ENCODE data around the gene HSPA12B. TPM values are rescaled to one million over a fixed set of nuclear protein-coding genes. Genes with fewer than 3 reads are reported as not detected.

The HSPA12B gene
- total and polyA plus RNA-seq, 2 donors: 1.5 to 2.3 TPM

GRCh38 chr20:3777716-3778629, 45.5 kb downstream of the HSPA12B start:
- Histone ChIP-seq H3K36me3 (ENCODE audit: control insufficient read depth in 2 of 2, insufficient read depth in 2 of 2, low read length in 1 of 2) (no peaks in the 10 kb centered on the region), H3K27ac (ENCODE audit: low read depth in 1 of 2, low read length in 1 of 2) (no peak overlapping the region), H3K4me1 (ENCODE audit: control insufficient read depth in 2 of 2, insufficient read depth in 2 of 2, low read length in 2 of 2) (peaks cover 9 to 22% of the 10 kb centered on the region in 2 donors), H3K4me3 (ENCODE audit: low read length in 2 of 2) (peak overlapping the region in 1 of 2 donors; percentile 31), H3K27me3 (ENCODE audit: control insufficient read depth in 2 of 2, insufficient read depth in 1 of 2, low read length in 1 of 2) (peaks cover 30 to 65% of the 10 kb centered on the region in 2 donors), H3K9me3 (ENCODE audit: control insufficient read depth in 2 of 2, insufficient read depth in 1 of 2, low read length in 1 of 2) (peaks cover 0 to 2% of the 10 kb centered on the region in 2 donors)
- 3% methylated on average over 70 of the region's 70 CpGs for WGBS
- DNase-seq (ENCODE audit: low read depth in 6 of 9, low spot score in 9 of 9): no peak

GRCh38 chr20:3778976-3779375, 46.5 kb downstream of the HSPA12B start:
- Histone ChIP-seq H3K9me3 (ENCODE audit: control insufficient read depth in 2 of 2, insufficient read depth in 1 of 2, low read length in 1 of 2) (peaks cover 0 to 2% of the 10 kb centered on the region in 2 donors), H3K36me3 (ENCODE audit: control insufficient read depth in 2 of 2, insufficient read depth in 2 of 2, low read length in 1 of 2) (no peaks in the 10 kb centered on the region), H3K27me3 (ENCODE audit: control insufficient read depth in 2 of 2, insufficient read depth in 1 of 2, low read length in 1 of 2) (peaks cover 30 to 65% of the 10 kb centered on the region in 2 donors), H3K4me1 (ENCODE audit: control insufficient read depth in 2 of 2, insufficient read depth in 2 of 2, low read length in 2 of 2) (peaks cover 9 to 22% of the 10 kb centered on the region in 2 donors), H3K4me3 (ENCODE audit: low read length in 2 of 2) (no peak overlapping the region), H3K27ac (ENCODE audit: low read depth in 1 of 2, low read length in 1 of 2) (no peak overlapping the region)
- DNase-seq (ENCODE audit: low read depth in 6 of 9, low spot score in 9 of 9): no peak
- WGBS: 31% methylated on average over 18 of the region's 18 CpGs

- H3K27me3 ChIP-seq (ENCODE audit: control insufficient read depth in 2 of 2, insufficient read depth in 1 of 2, low read length in 1 of 2): peaks cover 30 to 53% of the 10 kb centered on the region in 2 donors
- DNase-seq (ENCODE audit: low read depth in 6 of 9, low spot score in 9 of 9): peak in 4 of 9 donors; percentile 46 to 75 (median 62)
- peaks cover 11 to 25% of the 10 kb centered on the region in 2 donors for H3K4me1 ChIP-seq (ENCODE audit: control insufficient read depth in 2 of 2, insufficient read depth in 2 of 2, low read length in 2 of 2)
- H3K27ac ChIP-seq (ENCODE audit: low read depth in 1 of 2, low read length in 1 of 2): no peak within 1 kb of the TSS
- peak within 1 kb of the TSS in 1 of 2 donors; percentile 29 for H3K4me3 ChIP-seq (ENCODE audit: low read length in 2 of 2)
- no peaks in the 10 kb centered on the region for H3K9me3 ChIP-seq (ENCODE audit: control insufficient read depth in 2 of 2, insufficient read depth in 1 of 2, low read length in 1 of 2)
- peaks cover 0 to 6% of the 10 kb centered on the region in 2 donors for H3K36me3 ChIP-seq (ENCODE audit: control insufficient read depth in 2 of 2, insufficient read depth in 2 of 2, low read length in 1 of 2)
- WGBS: 22% methylated on average over 28 of the region's 28 CpGs
These were observed 48.8 kb downstream of the HSPA12B start, which contains the start of gene SPEF1 for GRCh38 chr20:3781153-3781910. TSS of gene SPEF1 (minus strand) at chr20:3781448. CDS start at chr20:3781287, 161 bp downstream.

DNA sequence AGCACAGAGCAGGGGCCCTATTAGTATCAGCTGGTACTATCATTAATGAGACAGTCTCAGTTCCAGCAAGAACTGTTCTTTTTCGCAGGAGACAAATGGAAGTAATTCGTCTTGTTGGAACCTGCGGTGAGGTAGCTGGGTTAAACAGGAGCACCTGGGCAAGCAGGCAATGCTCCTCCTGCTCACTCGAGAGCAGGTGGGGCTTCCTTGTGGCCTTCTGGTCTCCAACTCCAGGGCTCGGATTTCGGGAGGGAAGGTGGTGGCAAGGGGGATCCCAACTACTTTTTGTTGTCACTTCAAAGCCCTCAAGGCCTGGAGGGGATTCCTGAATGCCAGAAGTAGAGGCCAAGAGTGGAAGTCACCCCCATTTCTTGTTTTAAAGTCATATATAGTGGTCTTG, 50.1 kb downstream of the HSPA12B start:
- Histone ChIP-seq H3K4me3 (ENCODE audit: low read length in 2 of 2) (no peak overlapping the region), H3K27ac (ENCODE audit: low read depth in 1 of 2, low read length in 1 of 2) (no peak overlapping the region), H3K4me1 (ENCODE audit: control insufficient read depth in 2 of 2, insufficient read depth in 2 of 2, low read length in 2 of 2) (peaks cover 10 to 21% of the 10 kb centered on the region in 2 donors), H3K27me3 (ENCODE audit: control insufficient read depth in 2 of 2, insufficient read depth in 1 of 2, low read length in 1 of 2) (peaks cover 25 to 41% of the 10 kb centered on the region in 2 donors), H3K36me3 (ENCODE audit: control insufficient read depth in 2 of 2, insufficient read depth in 2 of 2, low read length in 1 of 2) (peaks cover 0 to 6% of the 10 kb centered on the region in 2 donors), H3K9me3 (ENCODE audit: control insufficient read depth in 2 of 2, insufficient read depth in 1 of 2, low read length in 1 of 2) (no peaks in the 10 kb centered on the region)
- WGBS: 92% methylated on average over 6 of the region's 6 CpGs
- DNase-seq (ENCODE audit: low read depth in 6 of 9, low spot score in 9 of 9): no peak

GRCh38 chr20:3783068-3783489, 50.6 kb downstream of the HSPA12B start:
- peaks cover 12 to 19% of the 10 kb centered on the region in 2 donors for H3K4me1 ChIP-seq (ENCODE audit: control insufficient read depth in 2 of 2, insufficient read depth in 2 of 2, low read length in 2 of 2)
- no peak overlapping the region for H3K4me3 ChIP-seq (ENCODE audit: low read length in 2 of 2)
- peaks cover 21 to 36% of the 10 kb centered on the region in 2 donors for H3K27me3 ChIP-seq (ENCODE audit: control insufficient read depth in 2 of 2, insufficient read depth in 1 of 2, low read length in 1 of 2)
- no peak overlapping the region for H3K27ac ChIP-seq (ENCODE audit: low read depth in 1 of 2, low read length in 1 of 2)
- WGBS: 89% methylated on average over 2 of the region's 2 CpGs
- H3K9me3 ChIP-seq (ENCODE audit: control insufficient read depth in 2 of 2, insufficient read depth in 1 of 2, low read length in 1 of 2): no peaks in the 10 kb centered on the region
- peaks cover 0 to 6% of the 10 kb centered on the region in 2 donors for H3K36me3 ChIP-seq (ENCODE audit: control insufficient read depth in 2 of 2, insufficient read depth in 2 of 2, low read length in 1 of 2)
- DNase-seq (ENCODE audit: low read depth in 6 of 9, low spot score in 9 of 9): no peak

- peaks cover 16 to 30% of the 10 kb centered on the region in 2 donors for H3K27me3 ChIP-seq (ENCODE audit: control insufficient read depth in 2 of 2, insufficient read depth in 1 of 2, low read length in 1 of 2)
- 97% methylated on average over 10 of the region's 10 CpGs for WGBS
- no peak overlapping the region for H3K4me3 ChIP-seq (ENCODE audit: low read length in 2 of 2)
- no peaks in the 10 kb centered on the region for H3K9me3 ChIP-seq (ENCODE audit: control insufficient read depth in 2 of 2, insufficient read depth in 1 of 2, low read length in 1 of 2)
- no peak for DNase-seq (ENCODE audit: low read depth in 6 of 9, low spot score in 9 of 9)
- H3K27ac ChIP-seq (ENCODE audit: low read depth in 1 of 2, low read length in 1 of 2): no peak overlapping the region
- peaks cover 0 to 6% of the 10 kb centered on the region in 2 donors for H3K36me3 ChIP-seq (ENCODE audit: control insufficient read depth in 2 of 2, insufficient read depth in 2 of 2, low read length in 1 of 2)
- H3K4me1 ChIP-seq (ENCODE audit: control insufficient read depth in 2 of 2, insufficient read depth in 2 of 2, low read length in 2 of 2): peaks cover 12 to 16% of the 10 kb centered on the region in 2 donors
These were observed 51.2 kb downstream of the HSPA12B start for GRCh38 chr20:3783511-3784195.

- DNase-seq (ENCODE audit: low read depth in 6 of 9, low spot score in 9 of 9): no peak
- Histone ChIP-seq H3K4me1 (ENCODE audit: control insufficient read depth in 2 of 2, insufficient read depth in 2 of 2, low read length in 2 of 2) (peaks cover 14 to 16% of the 10 kb centered on the region in 2 donors), H3K27me3 (ENCODE audit: control insufficient read depth in 2 of 2, insufficient read depth in 1 of 2, low read length in 1 of 2) (peaks cover 10 to 23% of the 10 kb centered on the region in 2 donors), H3K9me3 (ENCODE audit: control insufficient read depth in 2 of 2, insufficient read depth in 1 of 2, low read length in 1 of 2) (no peaks in the 10 kb centered on the region), H3K27ac (ENCODE audit: low read depth in 1 of 2, low read length in 1 of 2) (no peak overlapping the region), H3K4me3 (ENCODE audit: low read length in 2 of 2) (no peak overlapping the region), H3K36me3 (ENCODE audit: control insufficient read depth in 2 of 2, insufficient read depth in 2 of 2, low read length in 1 of 2) (peaks cover 0 to 6% of the 10 kb centered on the region in 2 donors)
- WGBS: 95% methylated on average over 17 of the region's 17 CpGs
These were observed 51.9 kb downstream of the HSPA12B start for GRCh38 chr20:3784216-3784853.

DNA sequence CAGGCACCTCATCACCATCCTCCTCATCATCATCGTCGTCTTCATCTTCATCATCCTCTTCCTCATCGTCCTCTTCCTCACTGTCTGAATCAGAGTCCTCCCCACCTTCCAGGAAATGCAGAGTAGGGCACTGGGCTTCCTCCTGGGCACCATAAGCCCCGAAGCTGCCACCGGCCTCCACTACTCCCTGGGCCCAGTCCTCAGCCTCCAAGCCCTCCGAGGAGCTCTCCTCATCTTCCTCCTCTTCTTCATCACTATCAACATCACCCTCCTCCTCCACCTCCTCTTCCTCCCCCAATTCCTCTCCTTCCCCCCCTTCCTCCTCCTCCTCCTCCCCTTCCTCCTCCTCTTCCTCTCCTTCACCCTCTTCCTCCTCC, 52.4 kb downstream of the HSPA12B start:
- Histone ChIP-seq H3K27me3 (ENCODE audit: control insufficient read depth in 2 of 2, insufficient read depth in 1 of 2, low read length in 1 of 2) (peaks cover 7 to 18% of the 10 kb centered on the region in 2 donors), H3K27ac (ENCODE audit: low read depth in 1 of 2, low read length in 1 of 2) (no peak overlapping the region), H3K4me3 (ENCODE audit: low read length in 2 of 2) (no peak overlapping the region), H3K4me1 (ENCODE audit: control insufficient read depth in 2 of 2, insufficient read depth in 2 of 2, low read length in 2 of 2) (peaks cover 14 to 16% of the 10 kb centered on the region in 2 donors), H3K36me3 (ENCODE audit: control insufficient read depth in 2 of 2, insufficient read depth in 2 of 2, low read length in 1 of 2) (peaks cover 0 to 6% of the 10 kb centered on the region in 2 donors), H3K9me3 (ENCODE audit: control insufficient read depth in 2 of 2, insufficient read depth in 1 of 2, low read length in 1 of 2) (no peaks in the 10 kb centered on the region)
- no peak for DNase-seq (ENCODE audit: low read depth in 6 of 9, low spot score in 9 of 9)
- 95% methylated on average over 6 of the region's 6 CpGs for WGBS

All from thymus (tissue), 11 donors.